HG02981 (cell line): ENCODE results near the gene RAC3.
"Not testable (repeated sequence)": the region's sequence is repeated elsewhere in the genome, so short reads cannot be mapped to it uniquely, and the experiment has no call there.

Source experiments
- ATAC-seq: cut with Tn5 transposase; IDR thresholded peaks from one replicate; pipeline ENCODE4 v1.9.1; 2021; ENCODE audit warnings: mild to moderate bottlenecking, moderate library complexity; ENCODE audit not compliant: unreplicated experiment

Gene RAC3

GRCh38 chr17:82037889-82038195 lies 6.4 kb downstream of the RAC3 start:
- ATAC-seq: no peak

GRCh38 chr17:82038796-82039409 lies 7.4 kb downstream of the RAC3 start:
- ATAC-seq: not testable (repeated sequence)

- ATAC-seq: no peak
These were observed 8.3 kb downstream of the RAC3 start for GRCh38 chr17:82039695-82040299.

GRCh38 chr17:82041144-82041814 lies 9.8 kb downstream of the RAC3 start:
- no peak for ATAC-seq

GRCh38 chr17:82042649-82043048 lies 11.2 kb downstream of the RAC3 start:
- ATAC-seq: no peak

- no peak for ATAC-seq
These were observed 12.0 kb downstream of the RAC3 start for GRCh38 chr17:82043507-82043906.

GRCh38 chr17:82045936-82046484 lies 14.5 kb downstream of the RAC3 start:
- no peak for ATAC-seq

GRCh38 chr17:82046903-82047302 lies 15.4 kb downstream of the RAC3 start:
- no peak for ATAC-seq

- ATAC-seq: no peak
These were observed 15.9 kb downstream of the RAC3 start for GRCh38 chr17:82047379-82047778.

GRCh38 chr17:82047914-82048570 lies 16.6 kb downstream of the RAC3 start:
- ATAC-seq: no peak

GRCh38 chr17:82048571-82048971 lies 17.1 kb downstream of the RAC3 start:
- ATAC-seq: no peak

GRCh38 chr17:82049106-82049505 lies 17.6 kb downstream of the RAC3 start:
- ATAC-seq: no peak

GRCh38 chr17:82049521-82049971 lies 18.1 kb downstream of the RAC3 start:
- no peak for ATAC-seq

- ATAC-seq: no peak
These were observed 18.8 kb downstream of the RAC3 start for GRCh38 chr17:82050152-82050760.

GRCh38 chr17:82050761-82051641 lies 19.5 kb downstream of the RAC3 start:
- ATAC-seq: no peak

GRCh38 chr17:82051776-82052637 lies 20.5 kb downstream of the RAC3 start, which contains the start of the genes GPS1 and RFNG:
GPS1 (plus strand) TSS chr17:82051898; CDS start chr17:82051932, 34 bp downstream.
RFNG (minus strand) TSS chr17:82051811; CDS start chr17:82051766, 45 bp downstream.
- peak; percentile 52 for ATAC-seq

GRCh38 chr17:82052638-82053059 lies 21.2 kb downstream of the RAC3 start:
- no peak for ATAC-seq

GRCh38 chr17:82053130-82053529 lies 21.7 kb downstream of the RAC3 start:
- ATAC-seq: no peak
